GM18505 (cell line): ENCODE measurements around the gene NPIPB2.

ENCODE experiments used
- ATAC-seq: cut with Tn5 transposase; IDR thresholded peaks from one replicate; pipeline ENCODE4 v1.9.1; 2021; ENCODE audit not compliant: unreplicated experiment
- POLR2A ChIP-seq: IDR thresholded peaks from 4 replicates; pipeline ENCODE4 v1.6.1; 2011; ENCODE audit warnings: borderline replicate concordance; ENCODE audit not compliant: insufficient read depth, insufficient read length; ENCODE audit errors: extremely low read depth

NPIPB2 gene

DNA sequence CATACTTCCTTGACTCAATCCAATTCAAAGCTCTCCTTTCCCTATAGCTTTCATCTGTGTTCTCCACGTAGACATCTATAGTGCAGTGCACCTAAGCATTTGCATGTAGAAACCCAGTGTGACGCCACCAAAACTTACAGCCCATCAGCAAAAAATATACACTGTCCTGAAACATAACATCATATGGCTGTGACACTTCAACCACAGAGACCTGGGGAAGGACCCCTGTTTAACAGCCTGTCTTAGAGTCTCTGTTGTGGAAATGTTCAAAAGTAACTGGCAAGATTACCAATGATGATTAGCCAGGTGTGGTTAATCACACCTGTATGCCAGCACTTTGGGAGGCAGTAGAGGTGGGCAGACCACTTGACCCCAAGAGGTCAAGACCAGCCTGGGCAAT is 48.3 kb downstream of the NPIPB2 start:
- TF ChIP-seq POLR2A: no peak
- no peak for ATAC-seq

- no peak for TF ChIP-seq POLR2A
- no peak for ATAC-seq
These were observed 49.1 kb downstream of the NPIPB2 start for GRCh38 chr16:11892761-11893160.

DNA sequence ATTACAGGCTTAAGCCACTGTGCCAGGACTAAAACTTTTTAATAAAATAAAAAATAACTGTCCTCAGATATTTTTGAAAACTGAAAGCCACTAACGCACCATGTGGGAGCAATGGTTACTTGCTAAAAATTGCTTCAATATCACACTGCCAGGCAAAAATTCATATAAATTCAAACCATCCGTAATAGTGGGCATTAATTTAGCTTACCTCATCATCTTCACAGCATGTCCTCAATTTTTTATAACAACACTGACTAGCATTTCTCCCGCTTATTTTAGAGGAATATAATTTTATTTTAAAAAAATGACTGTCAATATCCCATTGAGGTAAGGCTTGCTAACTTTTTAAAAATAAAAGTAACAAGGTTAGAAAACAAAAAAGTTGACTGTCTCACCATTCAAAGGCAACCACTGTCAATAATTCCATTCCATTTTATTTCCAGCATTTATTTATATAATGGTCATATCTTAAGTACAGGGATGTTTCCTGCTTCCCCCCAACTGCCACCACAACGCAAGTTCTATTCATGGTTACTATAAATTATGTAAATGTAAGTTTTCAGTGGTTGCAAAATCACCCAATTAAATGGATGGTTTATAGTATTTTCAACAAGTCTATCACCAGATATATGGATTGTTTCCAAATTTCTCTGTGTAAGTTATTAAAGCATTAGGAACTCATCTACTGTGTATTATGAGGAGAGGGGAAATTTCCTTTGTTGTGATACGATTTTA is 51.4 kb downstream of the NPIPB2 start:
- TF ChIP-seq POLR2A: no peak
- no peak for ATAC-seq

DNA sequence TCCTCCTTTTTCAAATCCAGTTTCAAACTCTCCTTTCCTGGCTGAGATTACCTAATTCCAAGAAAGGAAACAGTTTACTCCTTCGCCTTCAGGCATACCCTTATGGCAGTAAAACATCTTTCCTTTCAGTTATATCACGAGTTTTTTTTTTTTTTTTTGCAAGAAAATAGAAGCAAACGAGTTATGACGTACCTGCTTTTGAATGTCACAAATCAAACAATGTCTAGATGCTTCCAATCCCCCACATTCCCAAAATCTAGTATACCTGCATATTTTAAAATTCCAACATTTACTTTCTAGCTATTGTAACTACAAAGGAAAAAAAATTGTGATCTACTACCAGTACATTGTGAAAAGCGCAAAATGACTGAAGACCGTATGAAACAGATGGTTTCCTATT is 55.0 kb downstream of the NPIPB2 start:
- ATAC-seq: no peak
- no peak for TF ChIP-seq POLR2A

DNA sequence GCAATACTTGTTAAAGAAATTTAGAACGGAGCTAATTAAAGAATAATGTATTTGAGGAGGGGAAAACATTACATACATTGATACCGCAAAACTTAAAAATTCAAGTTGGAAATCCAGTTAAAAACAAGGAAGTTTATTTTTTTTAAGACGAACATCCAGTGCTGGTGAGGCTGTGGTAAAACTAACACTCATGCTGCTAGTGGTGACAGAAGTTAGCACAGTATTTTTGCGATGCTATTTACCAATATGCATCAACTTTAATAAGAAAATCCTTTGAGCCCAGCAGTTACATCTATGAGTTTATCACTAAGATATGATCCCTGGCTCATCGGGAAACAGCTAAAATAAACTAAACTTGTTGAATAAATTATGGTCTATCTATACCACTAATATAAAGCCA is 57.8 kb downstream of the NPIPB2 start:
- TF ChIP-seq POLR2A: no peak
- ATAC-seq: no peak

DNA sequence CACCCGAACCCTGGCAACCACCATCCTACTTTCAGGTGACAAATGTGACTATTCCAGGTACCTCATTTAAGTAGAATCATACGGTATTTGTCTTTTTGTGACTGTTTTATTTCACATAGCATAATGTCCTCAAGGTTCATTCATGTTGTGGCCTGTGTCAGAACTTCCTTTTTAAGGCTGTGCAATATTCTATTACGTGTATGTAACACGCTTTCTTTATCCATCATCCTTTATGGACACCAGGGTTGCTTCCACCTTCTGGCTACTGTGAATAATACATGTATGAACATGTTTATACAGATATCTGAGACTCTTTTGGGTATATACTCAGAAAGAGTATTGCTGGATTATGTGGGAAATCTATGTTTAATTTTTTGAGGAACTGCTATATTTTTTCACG is 61.8 kb downstream of the NPIPB2 start:
- no peak for ATAC-seq
- no peak for TF ChIP-seq POLR2A

DNA sequence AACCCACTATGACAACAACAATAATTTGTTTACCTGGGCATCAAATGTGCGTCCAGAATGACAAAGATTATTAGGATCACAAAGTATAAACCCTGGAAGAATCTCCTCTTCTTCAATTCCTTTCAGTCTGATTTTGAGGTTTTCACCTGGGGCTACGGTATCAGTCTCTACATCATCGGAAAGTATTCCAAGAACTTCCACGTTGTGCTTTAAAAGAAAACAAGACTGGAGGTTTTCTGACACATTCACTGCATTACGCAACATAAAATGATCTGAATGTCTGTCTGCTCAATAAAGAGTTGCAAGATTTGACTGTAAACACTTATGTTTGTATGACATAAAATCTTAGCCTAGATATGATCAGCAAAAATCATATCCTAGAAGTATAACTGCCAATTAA is 64.5 kb downstream of the NPIPB2 start:
- no peak for ATAC-seq
- no peak for TF ChIP-seq POLR2A
